Measurements from ENCODE around the gene CYTH4. TPM values are rescaled to one million over a fixed set of nuclear protein-coding genes. Genes with fewer than 3 reads are reported as not detected.

Gene CYTH4
- total RNA-seq, 1 donor from 2014 or later, result 40.0 TPM

DNA sequence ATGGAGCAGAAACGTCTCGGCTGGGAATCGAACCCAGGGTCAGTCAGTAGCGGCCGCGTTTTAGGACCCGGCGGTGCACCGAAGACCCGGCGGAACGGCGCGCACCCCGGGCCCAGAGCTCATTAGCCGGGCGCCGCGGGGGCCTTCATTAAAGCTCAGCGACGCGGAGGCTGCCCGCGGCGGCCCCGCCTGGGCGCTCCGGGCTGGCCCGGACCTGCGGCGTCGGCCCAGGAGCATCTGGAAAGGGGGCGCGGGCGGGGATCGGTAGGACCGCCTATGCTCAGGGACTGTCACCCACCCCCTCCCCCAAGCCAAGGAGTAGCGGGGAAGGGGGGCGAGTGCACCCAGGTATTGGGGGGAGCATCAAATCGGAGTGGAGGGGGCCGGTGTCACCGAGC lies 52.2 kb downstream of the CYTH4 start:
- DNase-seq (ENCODE audit: low spot score), result no peak
- ATAC-seq, result no peak
- intact Hi-C loops (cut with DNase I), result no loop called here

DNA sequence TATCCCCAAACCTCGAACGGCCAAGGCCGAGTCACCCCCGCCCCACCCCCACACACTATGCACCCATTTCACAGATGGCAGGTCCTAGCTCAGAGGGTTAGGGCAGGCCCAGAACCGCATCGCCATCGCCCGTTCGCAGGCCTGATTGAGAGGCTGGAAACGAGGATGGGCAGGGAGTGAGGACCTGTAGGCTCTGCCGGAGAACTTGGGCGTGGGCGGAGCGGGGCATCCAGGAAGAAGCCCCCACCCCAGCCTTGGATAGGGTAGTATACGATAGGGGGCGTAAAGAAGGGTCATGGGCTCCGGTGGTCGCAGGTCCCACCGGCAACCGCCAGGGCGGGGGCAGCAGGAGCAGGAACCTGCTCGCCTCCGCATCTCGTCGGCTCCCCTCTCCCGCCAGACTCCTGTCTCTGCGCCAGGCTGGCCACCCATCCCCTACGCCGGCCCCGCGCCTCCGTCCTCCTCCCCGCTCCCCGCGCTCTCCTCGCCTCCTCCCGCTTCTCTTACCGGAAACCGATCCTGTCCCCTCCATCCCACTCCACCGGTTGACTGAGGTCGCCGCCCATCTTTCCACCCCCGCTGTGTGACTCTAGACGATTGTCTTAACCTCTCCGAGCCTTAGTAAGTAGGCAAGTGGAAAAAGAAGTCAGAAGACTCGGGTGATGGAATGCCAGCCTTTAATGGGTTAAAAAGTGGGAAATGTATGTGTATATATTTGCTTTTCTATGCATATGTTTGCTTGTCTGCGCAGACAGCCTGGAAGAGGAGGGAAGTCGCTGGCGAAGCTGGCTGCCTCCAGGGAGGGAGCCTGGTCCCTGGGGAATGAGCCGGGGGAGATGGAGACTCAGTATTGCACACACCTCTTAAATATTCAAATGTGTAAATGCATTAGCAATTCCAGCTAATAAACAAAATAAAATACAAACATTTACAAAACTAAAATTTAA lies 52.8 kb downstream of the CYTH4 start:
- intact Hi-C loops (cut with DNase I), result no loop called here
- no peak for ATAC-seq
- no peak for DNase-seq (ENCODE audit: low spot score)

DNA sequence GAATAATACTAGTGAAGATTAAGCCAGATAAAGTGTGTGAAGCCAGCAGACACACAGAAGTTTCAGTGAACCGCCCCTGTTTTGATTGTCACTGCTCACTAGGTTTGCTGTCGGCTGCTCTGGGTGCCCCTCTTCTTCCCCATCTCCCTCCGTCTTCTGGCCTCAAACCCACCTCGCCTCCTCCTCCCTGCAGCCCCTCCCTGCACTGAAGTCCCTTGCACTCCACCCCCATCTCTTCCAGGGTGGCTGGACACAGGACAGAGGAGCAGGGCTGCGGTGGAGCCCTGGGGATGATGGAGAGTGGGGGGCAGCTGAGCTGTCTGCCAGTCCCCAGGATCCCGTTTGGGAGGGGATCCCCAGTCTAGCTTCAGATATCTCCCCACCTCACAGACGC lies 53.5 kb downstream of the CYTH4 start:
- no peak for ATAC-seq
- DNase-seq (ENCODE audit: low spot score), result no peak
- intact Hi-C loops (cut with DNase I), result no loop called here

DNA sequence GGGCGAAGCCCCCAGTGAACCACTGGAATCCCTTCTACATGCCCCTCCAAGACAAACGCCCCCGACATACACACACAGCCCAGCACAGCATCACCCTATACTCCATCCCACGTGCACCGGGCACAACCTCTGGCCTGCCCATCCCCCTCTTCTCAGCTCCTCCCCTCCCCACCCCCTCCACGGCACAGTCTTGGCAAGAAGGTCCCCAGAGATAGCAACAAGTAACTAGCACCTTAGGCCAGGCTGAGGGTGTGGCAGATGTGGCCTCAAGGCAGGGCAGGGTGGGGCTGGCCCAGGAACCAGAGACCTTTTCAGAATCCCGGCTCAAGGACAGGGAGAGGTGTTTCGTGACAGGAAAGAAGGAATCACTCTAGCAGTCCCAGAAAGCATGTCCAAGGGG lies 54.3 kb downstream of the CYTH4 start:
- intact Hi-C loops (cut with DNase I), result no loop called here
- DNase-seq (ENCODE audit: low spot score) (no peak), ATAC-seq (no peak)

DNA sequence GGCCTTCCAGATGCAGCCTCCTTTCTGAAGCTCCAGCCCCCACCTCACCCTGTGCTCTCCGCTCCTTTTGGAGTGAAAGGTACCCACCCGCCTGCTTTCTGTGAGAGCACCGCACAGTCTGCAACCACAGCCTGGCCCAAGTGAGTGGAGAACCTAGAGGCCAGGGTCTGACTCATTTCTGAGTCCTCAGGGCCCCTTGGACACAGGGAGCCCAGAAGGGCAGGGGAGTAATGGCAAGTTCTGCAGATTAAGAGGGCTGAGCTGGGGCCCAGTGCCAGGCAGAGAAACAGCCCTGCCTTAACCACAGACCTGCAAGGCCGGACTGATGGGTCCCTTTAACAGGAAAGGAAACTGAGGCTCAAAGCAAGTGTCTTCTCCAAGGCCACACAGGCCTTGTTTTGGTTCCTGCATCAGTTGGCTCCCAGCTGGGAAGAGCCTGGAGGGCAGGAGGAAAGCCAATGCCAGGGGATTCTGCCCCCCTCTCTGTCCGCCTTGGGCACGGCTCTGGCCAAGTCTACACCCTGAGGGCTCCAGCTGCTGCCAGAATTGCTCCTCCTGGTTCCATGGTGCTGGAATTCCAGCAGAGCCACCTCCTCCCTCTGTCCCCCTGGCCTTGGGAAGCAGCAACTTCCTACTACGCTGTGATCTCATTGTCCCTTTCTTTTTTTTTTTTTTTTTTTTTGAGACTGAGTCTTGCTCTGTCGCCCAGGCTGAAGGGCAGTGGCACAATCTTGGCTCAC lies 55.1 kb downstream of the CYTH4 start:
- ATAC-seq (no peak), DNase-seq (ENCODE audit: low spot score) (no peak)
- intact Hi-C loops (cut with DNase I), result no loop called here

DNA sequence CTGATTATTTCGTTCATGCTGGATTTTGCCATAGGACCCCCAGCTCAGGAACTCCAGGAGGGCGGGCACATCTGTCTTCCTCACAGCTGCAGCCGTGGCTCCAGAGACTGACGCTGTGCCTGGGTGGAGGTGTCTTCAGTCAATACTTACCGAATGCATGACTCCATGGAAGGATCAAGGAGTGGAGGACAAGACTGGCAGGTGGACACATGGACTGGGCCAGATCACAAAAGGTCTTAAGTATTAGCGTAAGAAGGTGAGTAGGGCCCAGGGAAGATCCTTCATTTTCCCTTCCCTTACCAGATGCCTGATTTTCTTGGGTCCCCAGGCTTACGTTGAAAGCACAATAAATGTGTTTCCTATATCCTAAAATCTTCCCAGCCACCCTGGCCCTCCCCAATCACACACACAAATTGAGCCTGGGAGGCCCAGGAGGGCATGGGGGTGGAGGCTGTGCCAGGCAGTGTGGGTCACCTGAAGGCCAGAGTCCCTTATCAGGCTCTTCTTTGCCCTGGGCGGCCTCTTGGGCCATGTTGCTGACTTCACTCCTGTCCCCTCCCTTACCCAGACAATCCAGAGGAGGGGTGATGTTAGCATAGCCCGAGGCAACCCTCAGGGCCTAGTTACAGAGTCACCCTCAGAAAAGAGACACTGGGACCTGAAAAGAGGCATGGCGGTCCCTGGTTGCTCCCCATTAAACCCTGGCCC lies 56.4 kb downstream of the CYTH4 start:
- intact Hi-C loops (cut with DNase I), result no loop called here
- ATAC-seq (no peak), DNase-seq (ENCODE audit: low spot score) (no peak)

DNA sequence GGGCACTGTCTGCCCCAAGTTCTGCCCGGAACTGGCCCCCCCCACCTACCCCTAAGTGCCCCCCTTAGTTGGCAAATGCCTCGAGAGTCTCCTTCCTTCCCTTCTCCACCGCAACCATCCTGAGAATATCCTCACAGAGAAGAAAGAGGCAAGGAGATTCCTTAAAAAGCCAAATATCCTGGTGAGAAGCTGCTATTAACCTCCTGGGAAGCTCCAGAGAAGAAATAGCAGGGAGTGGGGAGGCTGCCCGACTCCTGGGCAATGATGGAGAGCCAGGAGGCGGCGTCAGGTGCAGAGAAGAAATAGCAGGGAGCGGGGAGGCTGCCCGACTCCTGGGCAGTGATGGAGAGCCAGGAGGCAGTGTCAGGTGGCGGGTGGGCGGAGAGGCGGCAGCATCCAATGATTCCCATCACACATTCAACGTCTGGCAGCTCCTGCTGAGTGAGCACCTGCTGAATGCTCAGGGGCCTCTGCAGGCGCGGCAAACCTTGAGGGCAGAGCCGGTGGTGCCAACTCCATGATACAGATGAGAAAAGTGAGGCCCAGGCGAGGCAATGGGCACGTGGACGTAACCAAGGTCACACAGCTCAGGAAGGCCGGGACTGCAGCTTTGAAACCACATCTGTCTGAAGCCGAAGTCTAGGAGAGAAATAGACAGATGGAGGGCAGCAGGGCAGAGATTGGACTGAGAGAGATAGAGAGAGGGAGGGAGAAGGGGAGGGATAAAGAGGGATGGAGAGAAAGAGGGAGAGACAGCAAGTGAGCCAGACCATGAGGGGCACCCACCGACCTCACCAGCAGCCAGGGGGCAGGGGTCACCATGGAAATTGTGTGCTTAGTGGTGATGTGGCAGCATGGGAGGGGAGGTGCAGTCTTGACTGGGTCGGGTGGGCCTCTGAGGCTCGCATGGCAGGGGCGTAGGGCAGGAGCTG lies 58.3 kb downstream of the CYTH4 start:
- no peak for DNase-seq (ENCODE audit: low spot score)
- intact Hi-C loops (cut with DNase I), result no loop called here
- no peak for ATAC-seq

DNA sequence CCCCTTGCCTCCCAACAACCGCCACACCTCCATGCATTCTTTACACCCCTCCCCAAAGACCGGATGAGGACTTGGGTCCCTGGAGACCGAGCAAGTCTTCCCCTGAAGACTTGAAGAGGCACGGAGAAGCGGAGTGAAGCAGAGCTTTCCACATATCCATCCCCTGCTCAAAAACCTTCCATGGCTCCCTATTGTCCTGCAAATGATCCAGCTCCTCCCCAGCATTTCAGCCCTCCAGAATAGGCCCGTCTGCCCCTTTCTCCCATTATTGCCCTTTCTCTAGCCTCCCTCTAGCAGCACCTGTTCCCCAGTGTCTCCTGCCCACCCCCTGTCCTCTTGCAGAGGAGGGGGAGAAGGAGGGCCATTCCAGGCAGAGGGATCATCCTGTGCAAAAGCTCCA lies 59.8 kb downstream of the CYTH4 start:
- no peak for DNase-seq (ENCODE audit: low spot score)
- no peak for ATAC-seq
- intact Hi-C loops (cut with DNase I), result no loop called here

DNA sequence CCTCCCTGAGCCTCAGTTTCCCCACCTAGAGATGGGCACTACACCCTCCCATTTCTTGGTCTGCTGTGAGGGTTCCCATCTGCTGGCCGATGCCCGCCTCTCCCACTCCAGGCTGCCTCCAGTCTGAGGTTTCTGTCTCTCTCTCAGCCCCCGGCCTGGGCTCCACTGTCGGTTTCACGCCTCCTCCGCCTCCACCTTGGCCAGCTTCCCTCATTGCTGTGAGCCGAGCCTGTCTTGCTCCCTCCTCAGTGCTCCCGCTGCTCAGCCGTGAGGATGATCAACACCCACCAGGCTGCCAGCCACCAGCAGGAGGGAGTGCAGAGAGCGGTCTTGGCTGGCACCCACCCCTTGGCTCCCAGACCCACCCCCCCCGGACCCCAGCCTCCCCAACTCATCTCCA lies 61.0 kb downstream of the CYTH4 start:
- ATAC-seq (no peak), DNase-seq (ENCODE audit: low spot score) (no peak)

DNA sequence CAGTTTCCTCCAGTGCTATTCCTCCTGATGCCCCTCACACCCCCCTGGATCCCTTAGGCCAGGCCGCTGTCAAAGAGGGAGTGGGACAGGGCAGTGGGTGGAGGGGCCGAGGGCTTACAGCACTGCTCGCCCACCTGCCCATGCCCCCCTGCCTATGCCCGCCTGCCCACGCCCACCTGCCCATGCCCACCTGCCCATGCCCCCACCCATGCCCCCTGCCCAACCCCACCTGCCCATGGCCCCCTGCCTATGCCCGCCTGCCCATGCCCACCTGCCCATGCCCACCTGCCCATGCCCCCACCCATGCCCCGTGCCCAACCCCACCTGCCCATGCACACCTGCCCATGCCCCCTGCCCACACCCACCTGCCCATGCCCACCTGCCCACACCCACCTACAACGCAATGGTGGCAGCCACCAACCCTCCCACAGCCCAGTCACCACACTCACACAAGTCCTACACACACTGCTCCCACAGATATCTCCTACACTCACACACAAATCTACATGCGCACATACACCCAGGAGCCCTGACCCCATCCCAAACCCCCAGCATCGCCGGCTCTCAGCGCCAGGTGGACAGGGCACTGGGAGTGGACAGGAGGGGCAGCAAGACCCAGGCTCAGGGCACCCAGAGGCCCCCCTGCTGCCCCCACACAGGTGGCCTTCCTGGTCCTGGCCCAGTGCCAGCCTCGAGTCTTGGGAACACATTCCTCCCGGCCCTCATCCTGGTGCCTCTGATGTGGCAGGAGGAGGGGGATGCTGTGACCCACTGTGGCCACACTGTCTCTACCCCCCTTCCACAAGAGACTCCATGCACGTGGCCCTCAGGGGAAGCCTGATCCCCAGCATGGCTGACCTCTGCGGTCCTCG lies 61.8 kb downstream of the CYTH4 start:
- ATAC-seq, result no peak
- intact Hi-C loops (cut with DNase I), result no loop called here
- DNase-seq (ENCODE audit: low spot score), result no peak

More for the DNA sequence above, 61.0 kb downstream of the CYTH4 start:
- intact Hi-C loops (cut with DNase I), result no loop called here

DNA sequence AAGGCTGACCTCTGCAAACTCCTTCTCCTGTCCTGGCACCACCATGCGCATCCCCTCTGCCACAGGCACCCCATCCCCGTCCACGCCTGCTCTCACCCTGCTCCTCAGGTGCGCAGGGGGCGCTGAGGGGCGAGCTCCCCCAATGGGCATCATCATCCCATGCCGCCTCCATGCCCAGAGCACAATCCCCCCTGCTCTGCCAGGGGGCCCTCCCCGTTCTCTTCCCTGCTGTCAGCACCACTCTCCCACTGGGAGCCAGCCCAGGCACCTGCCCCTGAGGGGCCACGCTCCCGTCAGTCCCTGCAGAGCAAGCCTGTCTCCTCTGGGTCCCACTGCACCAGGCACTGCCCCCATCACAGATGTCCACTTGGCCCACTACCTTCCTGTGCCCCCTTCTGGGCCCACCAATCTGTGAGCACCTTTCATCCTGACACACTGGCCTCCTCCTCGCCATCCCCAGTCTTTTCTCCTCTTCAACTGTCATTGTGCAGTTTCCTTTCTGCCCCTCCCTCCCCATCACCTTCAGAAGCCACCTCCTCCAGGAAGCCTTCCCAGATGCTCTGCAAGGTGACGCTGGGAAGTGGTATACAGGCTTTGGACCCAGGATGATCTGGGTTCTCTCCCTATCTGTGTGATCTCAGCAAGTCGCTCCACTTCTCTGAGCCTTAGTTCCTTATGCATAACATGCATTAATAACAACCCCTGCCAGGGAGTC lies 62.6 kb downstream of the CYTH4 start:
- no peak for ATAC-seq
- DNase-seq (ENCODE audit: low spot score), result no peak
- intact Hi-C loops (cut with DNase I), result no loop called here

DNA sequence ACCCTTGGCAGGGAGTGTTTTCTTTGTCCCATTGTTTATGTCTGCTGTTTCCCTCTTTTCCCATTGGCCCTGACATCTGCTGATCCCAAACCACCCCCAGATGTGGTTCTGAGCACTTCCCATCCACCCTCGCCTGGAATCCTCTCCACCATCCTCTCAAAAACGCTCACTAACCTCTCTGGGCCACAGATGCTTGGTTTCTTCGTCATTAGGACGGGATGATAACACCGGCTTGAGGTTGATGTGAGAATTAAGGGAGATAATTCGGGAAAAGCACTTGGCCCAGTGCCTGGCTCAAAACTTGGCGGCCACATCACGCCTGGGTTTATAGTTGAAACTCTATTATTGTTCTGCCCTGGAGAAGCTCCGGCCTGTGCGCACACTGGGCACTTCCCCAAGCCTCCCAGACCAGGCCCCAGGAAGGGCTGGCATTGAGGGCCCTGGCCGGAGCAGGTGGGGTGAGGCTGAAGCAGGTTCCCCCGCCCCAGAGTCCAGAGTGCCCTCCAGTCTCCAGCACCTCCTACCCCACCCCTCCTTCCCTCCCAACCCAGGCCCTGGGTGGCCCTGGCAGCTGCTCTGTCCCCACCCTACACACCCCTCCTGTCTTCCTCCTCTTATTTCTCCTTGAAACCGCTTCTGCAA lies 63.7 kb downstream of the CYTH4 start:
- intact Hi-C loops (cut with DNase I), result no loop called here
- ATAC-seq (peak; percentile 85), DNase-seq (ENCODE audit: low spot score) (peak; percentile 79)

DNA sequence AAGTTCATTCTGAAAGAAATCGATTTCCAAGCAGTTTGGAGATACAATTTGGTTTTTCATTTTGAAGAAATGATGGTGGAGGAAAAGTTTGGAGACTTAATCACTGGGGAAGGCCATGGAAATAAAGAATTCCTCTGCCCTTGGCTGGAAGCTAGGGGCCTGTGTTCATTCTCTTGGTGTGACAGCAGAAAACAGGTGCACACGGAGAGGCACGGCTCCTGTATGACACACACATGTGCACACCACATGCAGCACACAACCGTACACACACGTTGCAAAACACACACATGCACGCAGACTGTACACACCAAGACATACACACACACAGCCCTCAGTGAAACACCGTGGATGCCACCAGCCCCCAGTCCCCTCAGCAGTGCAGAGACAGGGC lies 64.2 kb downstream of the CYTH4 start:
- intact Hi-C loops (cut with DNase I), result no loop called here
- ATAC-seq (no peak), DNase-seq (ENCODE audit: low spot score) (no peak)

DNA sequence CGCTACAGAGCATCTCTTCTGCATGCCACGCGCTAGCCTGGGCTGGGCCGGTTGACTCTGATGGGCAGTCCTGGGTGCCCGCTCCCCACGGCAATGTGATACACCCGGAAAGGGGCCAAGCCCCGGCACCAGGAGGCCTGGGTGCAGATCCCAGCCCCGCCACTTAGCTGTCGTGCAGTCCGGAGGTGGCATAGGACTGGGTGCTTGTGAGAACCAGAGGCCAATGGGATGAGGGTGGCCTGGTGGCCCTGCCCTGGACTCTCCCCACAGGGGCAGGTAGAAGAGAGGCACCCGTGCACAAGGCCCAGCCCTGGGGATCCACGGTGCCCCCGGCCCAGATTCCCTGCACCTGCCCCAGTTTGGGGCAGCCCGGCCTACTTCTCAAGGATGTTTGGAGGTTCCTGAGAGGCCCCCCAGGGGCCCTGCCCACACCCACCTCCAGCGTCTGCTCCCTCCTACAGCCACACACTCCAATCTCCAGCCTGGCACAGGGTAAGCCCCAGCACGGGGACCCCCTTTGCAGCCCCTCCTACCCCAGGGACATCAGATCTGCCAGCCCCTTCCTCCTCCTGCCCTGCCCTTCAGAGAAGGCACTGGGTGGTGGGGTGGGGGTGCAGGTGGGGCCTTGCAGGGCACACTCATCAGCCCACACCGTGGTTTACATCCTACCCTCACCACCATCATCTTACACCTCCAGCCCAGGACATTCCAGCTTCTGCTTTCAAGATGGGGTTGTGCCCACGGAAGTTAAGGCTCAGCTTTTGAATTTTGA lies 66.9 kb downstream of the CYTH4 start:
- ATAC-seq, result no peak
- no peak for DNase-seq (ENCODE audit: low spot score)
- intact Hi-C loops (cut with DNase I), result no loop called here

DNA sequence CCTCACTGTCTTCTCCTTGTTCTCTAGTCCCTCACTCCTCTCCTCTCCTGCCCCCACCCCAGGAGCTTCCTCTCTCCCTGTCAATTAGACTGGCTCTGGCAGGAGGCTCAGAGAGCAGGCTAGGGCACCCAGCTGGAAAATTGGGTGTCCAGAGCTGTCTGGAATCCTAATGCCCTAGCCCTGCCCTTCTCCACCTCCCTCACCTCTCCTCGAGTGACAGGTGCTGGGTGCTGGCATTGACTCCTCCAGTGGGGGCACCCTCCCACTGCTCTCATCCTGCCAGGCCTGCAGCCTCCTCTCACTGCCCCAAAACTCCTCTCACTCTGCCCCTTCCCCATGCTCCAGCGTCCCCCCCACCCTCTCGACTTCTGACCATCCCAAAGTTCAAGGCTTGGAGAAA lies 68.9 kb downstream of the CYTH4 start:
- DNase-seq (ENCODE audit: low spot score) (no peak), ATAC-seq (no peak)
- intact Hi-C loops (cut with DNase I), result no loop called here

DNA sequence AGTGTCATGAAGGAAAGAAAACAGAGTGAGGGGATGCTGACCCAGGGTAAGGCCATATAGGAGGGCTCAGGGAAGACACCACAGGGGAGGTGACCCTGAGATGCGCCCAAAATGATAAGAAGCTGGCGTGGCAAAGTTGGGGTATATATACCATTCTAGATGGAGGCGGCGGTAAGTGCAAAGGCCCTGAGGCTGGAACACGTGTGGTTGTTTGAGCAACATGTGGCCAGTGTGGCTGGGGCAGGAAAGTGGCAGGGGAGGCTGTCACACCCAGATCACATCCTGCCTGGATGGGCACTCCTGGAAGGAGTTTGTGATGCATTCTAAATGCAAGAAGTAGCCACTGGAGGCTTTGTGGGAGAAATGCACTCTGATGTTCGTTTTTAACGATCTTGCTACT lies 70.2 kb downstream of the CYTH4 start:
- ATAC-seq (no peak), DNase-seq (ENCODE audit: low spot score) (no peak)
- intact Hi-C loops (cut with DNase I), result no loop called here
